HG02840 (cell line): ENCODE data around the gene NFIX.

Experiments used
- ATAC-seq: cut with Tn5 transposase; IDR thresholded peaks from one replicate; pipeline ENCODE4 v1.9.1; 2021; ENCODE audit warnings: mild to moderate bottlenecking, moderate library complexity, moderate number of reproducible peaks; ENCODE audit not compliant: unreplicated experiment, low FRiP score

Gene NFIX

DNA sequence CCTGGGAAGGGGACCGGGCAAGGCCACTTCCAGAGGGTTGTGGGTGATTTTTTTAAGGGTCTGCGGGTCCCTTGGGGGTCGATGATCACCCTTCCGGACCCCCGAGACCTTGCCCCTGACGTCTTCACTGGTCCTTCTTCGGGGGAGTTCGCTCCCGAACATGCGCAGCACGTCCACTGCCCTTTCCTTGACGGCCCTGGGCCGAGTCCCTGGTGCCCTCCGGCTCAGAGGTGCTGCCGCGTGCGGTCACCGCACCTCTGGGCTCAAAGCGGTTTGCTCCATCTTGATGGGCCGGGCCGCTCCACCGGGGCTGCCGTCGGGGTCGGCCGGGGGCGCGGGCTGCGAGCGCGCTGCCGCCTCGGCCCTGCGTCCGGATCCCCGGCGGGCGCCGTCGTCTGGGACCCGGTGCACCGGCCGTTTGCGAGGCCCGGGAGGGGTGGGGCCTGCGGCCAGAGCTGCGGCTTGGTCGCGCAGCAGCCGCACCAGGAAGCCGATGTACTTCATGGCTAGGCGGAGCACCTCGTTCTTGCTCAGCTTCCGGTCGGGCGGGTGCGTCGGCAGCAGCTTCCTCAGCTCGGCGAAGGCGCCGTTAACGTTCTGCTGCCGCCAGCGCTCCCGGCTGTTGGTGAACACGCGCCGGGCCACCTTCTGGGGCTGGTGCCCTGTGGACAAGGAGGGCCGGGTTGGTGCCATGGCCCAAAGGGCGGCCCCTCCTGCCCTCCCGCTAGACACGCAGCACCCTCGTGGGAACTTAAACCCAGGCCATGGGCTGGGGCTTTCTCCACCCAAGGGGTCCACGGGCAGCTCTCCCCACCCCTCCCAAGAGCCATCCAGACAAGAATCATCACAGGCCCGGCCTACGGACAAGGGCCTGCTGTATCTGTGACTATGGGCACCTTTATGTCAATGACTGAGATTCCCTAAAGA lies 104.1 kb downstream of the NFIX start:
- no peak for ATAC-seq

DNA sequence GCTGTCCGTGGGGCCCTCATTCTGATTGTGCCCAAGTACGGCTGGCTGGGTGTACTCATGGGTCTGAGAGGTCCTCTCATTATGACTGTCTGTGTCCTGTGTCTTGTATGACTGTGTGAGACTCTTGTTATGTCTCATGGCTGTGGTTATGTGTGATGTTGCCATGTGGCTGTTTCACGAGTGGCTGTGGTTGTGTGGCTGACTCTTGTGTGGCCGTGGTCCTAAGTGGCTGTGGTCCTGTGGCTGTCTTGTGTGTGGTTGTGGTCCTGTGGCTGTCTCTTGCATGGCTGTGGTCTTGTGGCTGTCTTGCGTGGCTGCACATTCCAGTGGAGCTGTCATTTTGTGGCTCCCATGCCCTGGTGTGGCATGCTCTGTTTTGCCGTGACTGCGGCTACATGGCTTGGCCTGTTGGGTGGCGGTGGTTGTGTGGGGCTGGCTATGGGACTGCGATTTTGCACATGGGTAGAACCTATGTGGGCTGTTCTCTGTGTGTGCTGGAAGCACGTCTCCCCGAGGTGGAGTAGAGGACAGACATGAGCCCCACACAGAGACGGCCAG lies 104.8 kb downstream of the NFIX start:
- no peak for ATAC-seq

DNA sequence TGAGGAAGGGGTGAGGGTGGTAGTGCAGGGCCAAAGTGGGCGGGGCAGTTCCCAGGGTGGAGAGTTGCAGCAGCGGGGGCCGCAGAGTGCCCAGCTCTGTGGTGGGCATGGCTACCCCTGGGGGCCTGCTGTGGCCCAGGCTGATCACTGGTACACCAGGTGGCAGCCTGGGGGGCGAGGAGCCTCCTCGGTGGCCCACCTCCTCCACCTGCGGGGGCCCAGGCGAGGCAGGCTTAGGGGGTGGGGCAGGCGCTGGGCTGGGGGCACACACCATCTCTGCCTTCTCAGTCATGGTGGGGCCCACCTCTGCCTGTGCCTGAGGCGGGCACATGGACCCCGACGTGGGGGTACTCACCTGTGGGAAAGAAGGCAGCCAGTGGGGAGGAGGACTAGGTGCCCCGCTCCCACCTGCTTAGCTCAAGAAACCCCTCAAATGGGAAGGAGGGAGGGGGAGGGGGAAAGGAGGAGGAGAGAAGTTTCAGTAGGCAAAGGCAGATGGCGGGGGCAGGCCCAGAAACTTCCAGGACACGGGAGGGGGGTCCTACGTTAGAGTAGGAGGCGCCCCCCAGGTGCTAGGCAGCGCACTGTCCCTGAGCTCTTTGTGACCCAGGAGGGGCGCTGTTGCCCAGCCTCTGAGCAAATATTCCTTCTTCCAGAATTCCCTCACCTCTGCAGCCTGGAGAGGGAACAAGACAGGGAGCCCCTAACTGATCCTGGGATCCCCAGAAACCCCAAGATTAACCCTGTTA lies 105.7 kb downstream of the NFIX start:
- ATAC-seq: no peak

DNA sequence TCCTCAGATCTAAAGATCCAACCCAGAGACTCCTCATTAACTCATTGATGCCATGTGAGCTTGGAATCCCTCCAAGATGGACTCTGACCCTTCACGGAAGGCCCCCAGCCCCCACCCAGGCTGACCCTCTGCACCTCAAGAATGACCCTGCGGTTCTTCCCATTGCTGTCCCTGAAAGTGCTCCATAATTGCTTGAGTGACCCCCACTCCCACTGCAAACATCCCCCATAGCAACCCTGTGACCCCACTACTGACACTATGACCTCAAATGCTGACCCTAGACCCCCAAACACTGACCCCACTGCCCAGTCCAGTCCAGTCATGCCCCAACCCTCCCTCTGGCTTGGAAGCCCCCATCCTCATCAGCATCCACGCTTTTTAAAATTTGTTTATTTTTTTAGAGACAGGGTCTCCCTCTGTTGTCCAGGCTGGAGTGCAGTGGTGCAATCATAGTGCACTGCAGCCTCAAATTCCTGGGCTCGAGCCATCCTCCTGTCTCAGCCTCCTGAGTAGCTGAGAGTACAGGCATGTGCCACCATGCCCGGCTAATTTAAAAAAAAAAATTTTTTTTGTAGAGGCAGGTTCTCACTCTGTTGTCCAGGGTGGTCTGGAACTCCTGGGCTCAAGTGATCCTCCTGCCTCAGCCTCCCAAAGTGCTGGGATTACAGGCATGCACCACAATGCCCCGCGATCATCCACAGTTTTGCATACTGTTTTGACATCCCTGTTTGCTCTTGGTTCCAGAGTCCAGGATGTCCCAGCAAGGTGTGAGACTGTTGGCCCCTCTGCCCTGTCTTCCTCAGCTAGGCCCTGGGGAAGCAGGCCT lies 106.5 kb downstream of the NFIX start:
- ATAC-seq: no peak

DNA sequence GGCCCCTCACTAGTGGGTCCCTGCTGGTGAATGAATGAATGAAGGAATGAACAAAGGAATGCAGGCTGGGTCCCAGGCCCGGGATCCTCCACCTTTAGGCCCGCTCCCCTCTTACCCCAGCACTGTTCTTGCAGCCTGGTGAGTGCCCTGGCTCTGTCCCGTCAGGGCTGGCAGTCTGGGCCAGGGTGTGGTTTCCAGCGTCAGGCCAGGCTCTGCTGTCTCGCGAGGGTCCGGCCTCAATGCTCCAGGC lies 107.1 kb downstream of the NFIX start:
- ATAC-seq: no peak

DNA sequence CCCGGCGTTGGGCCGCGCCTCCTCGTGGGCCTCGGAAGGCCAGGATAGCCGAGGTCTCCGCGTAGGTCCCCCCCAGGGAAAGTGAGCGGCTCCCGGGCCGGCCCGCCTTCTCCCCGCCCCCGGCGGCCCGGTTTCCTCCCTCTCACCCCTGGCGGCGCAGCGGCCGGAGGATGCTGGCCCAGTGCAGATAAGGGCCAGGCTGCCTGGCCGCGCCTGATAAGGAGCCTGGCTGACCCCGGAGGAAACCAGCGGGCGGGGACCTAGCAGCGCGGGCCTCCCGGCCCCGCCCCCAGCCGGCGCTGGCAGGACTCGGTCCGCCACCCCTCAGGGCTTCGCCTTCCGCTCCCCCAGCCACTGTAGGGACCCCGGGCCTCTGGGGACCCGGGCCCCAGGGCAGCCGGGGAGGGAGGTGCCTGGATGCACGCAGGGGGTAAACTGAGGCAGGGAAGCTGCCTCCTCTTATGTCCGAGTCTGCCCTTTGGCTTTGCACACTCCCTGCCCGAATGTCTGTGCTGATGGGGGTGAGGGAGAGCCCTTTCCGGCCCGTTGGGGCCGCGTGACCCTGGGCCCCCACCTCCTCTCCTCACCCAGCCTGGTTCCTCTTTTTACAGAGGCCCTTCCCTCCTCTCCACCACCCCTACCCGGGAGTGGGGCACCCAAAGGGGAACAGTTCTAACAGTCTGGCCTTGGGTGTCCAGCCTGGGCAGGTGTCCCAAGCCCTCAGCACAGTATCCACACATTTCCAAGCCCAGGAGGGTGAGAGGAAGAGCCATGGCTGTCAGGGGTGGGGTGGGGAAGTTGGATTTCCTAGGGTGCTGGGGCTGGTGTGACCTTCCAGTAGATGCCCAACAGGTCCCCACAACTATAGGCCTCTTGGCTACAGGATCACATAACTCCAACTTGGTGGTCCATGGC lies 107.6 kb downstream of the NFIX start, which contains the start of gene LYL1:
TSS of gene LYL1 (minus strand) at position 193 of the 915 bp plus-strand sequence. CDS start 1,687 bp downstream, outside the sequence.
- ATAC-seq: no peak

DNA sequence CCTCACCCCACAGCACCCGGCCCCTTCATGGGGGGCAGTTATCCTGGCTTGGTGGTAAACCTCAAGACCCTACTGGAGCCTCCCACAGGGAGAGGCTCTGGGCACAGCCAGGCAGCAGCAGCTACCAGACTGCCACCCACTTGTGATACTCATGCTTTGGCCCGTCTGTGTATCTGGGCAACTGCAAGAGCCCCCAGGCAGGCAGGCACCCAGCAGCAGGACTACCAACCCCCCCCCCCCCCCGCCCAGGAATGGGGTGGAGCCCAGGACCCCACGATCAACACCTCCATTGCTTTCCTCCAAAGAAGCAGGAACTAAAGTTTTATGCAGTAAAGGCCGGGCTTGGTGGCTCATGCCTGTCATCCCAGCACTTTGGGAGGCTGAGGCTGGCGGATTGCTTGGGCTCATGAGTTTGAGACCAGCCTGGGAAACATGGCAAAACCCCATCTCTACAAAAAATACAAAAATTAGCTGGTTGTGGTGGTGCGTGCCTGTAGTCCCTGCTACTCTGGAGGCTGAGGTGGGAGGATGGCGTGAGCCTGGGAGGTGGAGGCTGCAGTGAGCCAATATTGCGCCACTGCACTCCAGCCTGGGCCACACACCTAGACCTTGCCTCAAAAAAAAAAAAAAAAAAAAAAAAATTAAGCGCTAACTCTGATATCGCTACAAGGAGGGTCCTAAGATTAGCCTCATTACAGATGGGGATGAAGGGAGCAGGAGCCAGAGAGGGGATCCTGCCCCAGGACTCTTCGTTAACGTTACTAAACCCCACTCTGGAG lies 108.5 kb downstream of the NFIX start:
- no peak for ATAC-seq

DNA sequence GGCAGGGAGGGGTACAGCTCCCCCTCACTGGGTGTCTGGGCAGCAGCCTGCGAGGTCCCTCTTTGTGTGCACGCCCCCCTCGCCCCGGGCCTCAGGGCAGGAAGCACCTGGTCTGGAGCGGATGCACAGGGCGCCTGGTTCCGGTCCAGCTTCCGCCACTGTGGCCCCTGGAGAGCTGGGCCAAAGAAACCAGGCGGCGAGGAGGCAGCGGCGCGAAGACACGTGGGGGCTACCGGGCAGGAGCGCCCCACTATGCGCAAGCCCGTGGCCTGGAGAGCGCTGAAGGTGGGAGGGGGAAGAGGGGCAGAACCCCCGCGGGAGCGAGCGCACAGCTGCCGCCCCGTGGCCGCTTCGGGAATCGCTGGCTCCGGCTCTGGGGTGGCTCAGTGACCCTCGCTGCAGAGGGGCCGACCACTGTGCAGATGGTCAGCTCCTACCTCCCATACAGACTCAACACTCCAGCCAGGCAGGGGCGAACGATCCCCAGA lies 109.1 kb downstream of the NFIX start:
- ATAC-seq: peak; percentile 37

DNA sequence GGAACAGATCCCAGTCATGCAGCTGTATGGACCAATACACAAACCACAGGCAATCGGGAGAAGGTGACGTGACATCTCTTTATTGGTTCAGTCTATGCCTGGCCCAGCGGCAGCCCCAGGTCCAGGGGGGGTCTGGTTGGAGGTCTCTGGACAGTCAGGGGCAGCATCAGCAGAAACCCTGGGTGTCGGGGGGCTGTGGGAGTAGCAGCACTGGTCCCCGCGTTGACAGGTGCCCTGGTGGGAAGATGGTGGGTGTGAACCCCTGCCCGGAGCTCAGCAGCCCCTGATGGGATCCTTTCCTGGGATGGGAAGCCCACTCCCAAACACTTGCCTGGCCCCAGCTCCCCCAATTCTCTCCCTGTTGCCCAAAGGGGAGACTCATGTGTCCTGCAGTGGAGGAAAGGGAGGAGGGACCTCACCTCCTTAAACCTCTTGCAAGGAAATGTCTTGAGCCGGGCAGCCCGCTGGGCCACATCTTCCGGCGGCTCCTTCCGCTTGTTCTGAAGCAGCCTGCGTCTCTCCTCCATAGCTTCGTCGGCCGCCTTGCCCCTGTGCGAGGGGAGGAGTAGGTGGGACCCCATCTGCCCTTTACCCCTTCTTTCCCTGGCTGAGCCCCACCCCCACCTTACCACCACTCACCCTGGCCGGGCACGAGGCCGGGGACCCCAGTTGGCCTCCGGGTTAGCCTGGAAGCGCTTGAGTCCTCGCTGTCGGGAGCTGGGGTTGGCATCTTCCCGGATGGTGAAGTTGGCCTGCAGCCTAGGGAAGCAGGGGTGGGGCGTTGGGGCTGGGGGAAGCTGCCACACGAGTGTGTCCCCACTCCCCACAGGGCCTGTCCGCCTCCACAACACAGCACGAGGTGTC lies 109.8 kb downstream of the NFIX start:
- ATAC-seq: no peak

DNA sequence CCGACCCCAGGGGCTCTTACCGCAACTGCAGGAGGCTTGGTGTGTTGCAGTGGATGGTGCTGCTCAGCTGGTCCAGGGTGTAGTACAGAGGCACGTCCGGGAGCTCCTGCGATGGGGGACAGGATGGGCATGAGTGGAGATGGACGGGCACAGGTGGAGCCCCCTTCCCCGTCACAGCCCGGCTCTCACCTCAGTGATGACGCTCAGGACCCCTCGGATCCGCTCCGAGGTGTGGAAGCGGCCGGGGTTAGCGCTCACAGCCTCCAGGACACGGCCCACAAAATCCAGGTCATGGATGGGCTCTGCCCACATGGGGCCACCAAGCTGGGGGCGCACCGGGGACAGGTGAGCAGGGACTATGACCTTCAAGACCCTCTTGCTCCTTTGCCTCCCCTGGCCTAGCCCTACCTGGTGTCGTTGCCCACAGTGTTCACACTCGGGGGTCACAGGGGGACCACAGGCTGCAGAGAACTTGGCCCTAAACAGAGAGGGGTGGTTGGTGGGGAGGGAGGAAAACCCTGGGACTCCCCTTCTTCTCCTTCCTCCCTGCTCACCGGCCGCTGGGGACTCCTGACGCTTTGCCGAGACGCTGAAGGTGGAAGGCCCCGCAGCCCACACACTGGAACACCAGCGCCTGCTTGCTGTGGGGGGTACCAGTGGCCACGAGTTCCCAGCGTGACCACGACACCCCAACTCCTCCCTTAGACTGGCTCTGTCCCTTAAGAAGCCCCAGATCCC lies 114.3 kb downstream of the NFIX start:
- ATAC-seq: no peak

DNA sequence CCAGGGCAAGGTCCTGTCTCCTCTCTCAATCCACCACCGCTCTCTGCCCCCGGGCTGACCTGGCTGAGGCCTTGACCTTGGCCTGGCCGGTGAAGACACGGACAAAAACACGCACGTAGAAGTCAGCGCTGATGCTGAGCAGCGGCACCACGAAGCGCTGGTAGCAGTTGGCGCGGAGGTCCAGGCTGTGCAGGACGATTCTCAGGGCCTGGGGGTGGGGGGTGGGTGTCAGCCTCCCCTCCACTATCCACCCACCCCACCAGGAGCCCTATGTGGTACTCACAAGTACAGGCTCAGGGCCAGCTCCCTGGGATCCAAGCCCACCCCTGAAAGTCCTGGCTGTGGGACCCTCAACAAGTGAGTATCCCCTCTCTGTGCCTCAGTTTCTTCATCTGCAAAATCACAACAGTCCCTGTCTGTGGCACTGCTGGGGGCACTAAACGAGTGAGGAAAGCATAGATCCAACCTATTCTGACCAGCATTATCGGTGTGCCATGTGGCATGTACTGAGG lies 114.9 kb downstream of the NFIX start:
- no peak for ATAC-seq

DNA sequence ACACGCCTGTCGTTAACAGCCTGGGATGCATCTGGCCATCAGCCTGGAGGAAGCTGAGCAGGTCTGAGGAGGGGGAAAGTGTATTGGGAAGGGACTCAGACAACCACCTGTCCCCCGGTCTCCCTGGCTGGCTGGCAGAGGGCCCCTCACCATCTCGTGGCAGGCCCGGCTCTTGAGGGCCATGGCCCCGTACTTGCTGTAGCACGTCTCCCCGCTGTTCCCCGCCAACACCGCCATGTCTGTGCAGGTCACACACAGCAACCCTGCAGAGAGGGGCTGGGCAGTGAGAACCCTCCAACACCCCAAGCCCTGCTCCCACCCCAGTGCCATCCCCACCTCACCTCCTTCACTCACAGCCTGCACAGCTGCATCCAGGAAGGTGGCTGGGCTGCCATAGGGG lies 117.3 kb downstream of the NFIX start:
- ATAC-seq: no peak

DNA sequence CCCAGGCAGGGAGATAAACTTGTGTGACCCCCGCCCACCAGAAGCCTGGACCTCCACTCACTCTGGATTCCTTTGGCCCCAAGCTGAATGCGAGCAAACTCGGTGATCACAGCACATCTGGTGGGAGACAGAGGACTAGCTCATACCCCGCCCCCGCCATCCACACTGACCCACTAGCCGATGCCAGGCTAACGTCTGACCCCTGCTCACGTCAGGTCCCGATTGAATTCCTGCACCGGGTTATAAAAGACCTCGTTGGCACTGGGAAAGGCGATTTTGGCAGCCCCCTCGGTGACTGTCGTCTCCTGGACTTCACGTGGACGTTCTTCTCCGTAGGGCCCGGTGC lies 120.6 kb downstream of the NFIX start:
- ATAC-seq: no peak

DNA sequence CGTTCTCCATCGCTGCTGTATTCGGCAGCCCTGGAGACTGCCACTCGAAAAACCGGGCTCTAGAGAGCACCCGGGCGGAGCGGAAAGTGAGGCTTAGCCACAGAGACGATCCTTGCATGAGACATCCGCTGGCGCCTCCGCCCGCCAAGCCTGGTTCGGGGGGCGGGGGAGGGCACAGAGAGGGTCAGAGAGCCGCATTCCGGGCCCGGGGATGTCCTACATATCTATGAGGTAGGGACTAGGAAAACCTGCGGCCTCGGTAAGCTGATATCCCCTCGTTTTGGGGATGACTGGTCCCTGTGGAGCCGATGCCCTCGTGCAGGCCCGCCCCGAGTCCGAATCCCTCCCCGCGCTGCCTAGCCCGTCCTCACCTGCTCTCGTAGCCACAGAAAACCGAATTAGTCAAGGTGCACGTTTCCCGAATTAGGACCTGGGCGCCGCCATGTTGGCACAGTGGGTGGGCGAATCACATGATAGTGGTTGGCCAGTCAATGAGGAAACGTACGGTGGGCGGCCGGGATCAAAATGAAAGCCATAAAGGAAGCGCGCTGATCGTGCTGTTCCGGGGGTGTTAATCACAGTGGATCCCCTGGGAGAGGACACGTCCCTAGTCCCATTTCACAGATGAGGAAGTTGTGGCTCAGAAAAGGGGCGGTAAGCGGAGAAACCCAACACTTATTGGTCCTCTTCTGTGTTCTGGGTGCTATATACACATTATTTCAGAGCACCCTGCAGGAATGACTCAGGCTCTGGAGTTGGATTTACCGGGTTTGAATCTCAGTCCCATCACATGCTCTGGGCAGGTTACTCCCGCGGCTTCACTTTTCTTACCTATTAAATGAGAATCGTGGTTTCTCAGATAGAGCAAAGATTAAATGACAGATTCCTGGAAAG lies 121.3 kb downstream of the NFIX start, which contains the start of gene TRMT1:
TSS of gene TRMT1 (minus strand) at position 459 of the 894 bp plus-strand sequence. CDS start at position 118, 341 bp downstream.
- ATAC-seq: peak; percentile 60

DNA sequence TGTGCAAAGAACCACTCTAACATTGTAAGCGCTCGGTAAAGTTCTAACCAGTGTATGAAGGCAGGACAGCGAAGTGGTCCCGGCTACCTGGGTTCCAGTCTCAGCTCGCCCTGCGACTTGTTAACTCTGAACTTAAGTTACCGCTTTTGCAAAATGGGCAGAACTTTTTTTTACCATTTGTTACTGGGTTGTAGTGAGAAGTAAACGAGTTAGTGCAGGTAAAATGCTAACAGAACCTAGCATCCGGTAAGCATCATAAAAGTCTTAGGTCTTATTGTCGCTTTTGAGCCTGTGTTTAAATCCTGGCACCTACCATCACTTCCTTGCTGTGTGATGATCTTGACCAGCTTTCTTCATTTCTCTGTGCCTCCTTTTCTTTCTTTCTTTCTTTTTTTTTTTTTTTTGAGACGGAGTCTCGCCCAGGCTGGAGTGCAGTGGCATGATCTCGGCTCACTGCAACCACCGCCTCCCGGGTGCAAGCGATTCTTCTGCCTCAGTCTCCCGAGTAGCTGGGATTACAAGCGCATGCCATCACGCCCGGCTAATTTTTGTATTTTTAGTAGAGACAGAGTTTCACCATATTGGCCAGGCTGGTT lies 122.0 kb downstream of the NFIX start:
- no peak for ATAC-seq
